ENCODE data around the gene TCL1B.
A peak's percentile ranks its signal among the peaks of the same experiment; 100 is the strongest.

The TCL1B gene

GRCh38 chr14:95667249-95667693 lies 19.0 kb upstream of the TCL1B start:
- DNase-seq (ENCODE audit: low spot score) = no peak

GRCh38 chr14:95668235-95668772 lies 17.9 kb upstream of the TCL1B start:
- DNase-seq (ENCODE audit: low spot score) = no peak

GRCh38 chr14:95674613-95675012 lies 11.6 kb upstream of the TCL1B start:
- DNase-seq (ENCODE audit: low spot score) = no peak

- DNase-seq (ENCODE audit: low spot score) = no peak
Measured at GRCh38 chr14:95675486-95675885, 10.7 kb upstream of the TCL1B start.

- DNase-seq (ENCODE audit: low spot score) = no peak
Measured at GRCh38 chr14:95677179-95677835, 8.9 kb upstream of the TCL1B start.

GRCh38 chr14:95679148-95679815 lies 6.9 kb upstream of the TCL1B start:
- DNase-seq (ENCODE audit: low spot score) = no peak

- DNase-seq (ENCODE audit: low spot score) = no peak
Measured at GRCh38 chr14:95679998-95680735, 6.1 kb upstream of the TCL1B start.

GRCh38 chr14:95681153-95681552 lies 5.1 kb upstream of the TCL1B start:
- no peak for DNase-seq (ENCODE audit: low spot score)

GRCh38 chr14:95683793-95684192 lies 2.4 kb upstream of the TCL1B start:
- peak; percentile 35 for DNase-seq (ENCODE audit: low spot score)

- no peak for DNase-seq (ENCODE audit: low spot score)
Measured at GRCh38 chr14:95686935-95687334, 709 bp downstream of the TCL1B start.

- DNase-seq (ENCODE audit: low spot score) = no peak
Measured at GRCh38 chr14:95689441-95689840, 3.2 kb downstream of the TCL1B start.

- DNase-seq (ENCODE audit: low spot score) = no peak
Measured at GRCh38 chr14:95690815-95691214, 4.6 kb downstream of the TCL1B start.

GRCh38 chr14:95691591-95691990 lies 5.4 kb downstream of the TCL1B start:
- DNase-seq (ENCODE audit: low spot score) = no peak

- DNase-seq (ENCODE audit: low spot score) = no peak
Measured at GRCh38 chr14:95692109-95692508, 5.9 kb downstream of the TCL1B start.

GRCh38 chr14:95695051-95695450 lies 8.8 kb downstream of the TCL1B start:
- no peak for DNase-seq (ENCODE audit: low spot score)

GRCh38 chr14:95695913-95696312 lies 9.7 kb downstream of the TCL1B start:
- DNase-seq (ENCODE audit: low spot score) = no peak

- DNase-seq (ENCODE audit: low spot score) = no peak
Measured at GRCh38 chr14:95696741-95697140, 10.5 kb downstream of the TCL1B start.

GRCh38 chr14:95697764-95698163 lies 11.5 kb downstream of the TCL1B start:
- DNase-seq (ENCODE audit: low spot score) = no peak

GRCh38 chr14:95698287-95698686 lies 12.1 kb downstream of the TCL1B start:
- DNase-seq (ENCODE audit: low spot score) = no peak

- no peak for DNase-seq (ENCODE audit: low spot score)
Measured at GRCh38 chr14:95699412-95699811, 13.2 kb downstream of the TCL1B start.

- DNase-seq (ENCODE audit: low spot score) = no peak
Measured at GRCh38 chr14:95700221-95700976, 14.2 kb downstream of the TCL1B start.

GRCh38 chr14:95701846-95702221 lies 15.6 kb downstream of the TCL1B start:
- no peak for DNase-seq (ENCODE audit: low spot score)

Data from AG20443 (cell line).